OCI-LY7 (cell line): ENCODE measurements around the gene SLC5A9. TPM values are rescaled to one million over a fixed set of nuclear protein-coding genes. Genes with fewer than 3 reads are reported as not detected.

ENCODE experiments used
- BruUV-seq: library from RNA; stranded (reverse); fragments of 400-500 nt; replicated peaks from 2 replicates; lab custom pipeline; 2021; lab: Mats Ljungman, UMichigan
- CTCF ChIA-PET: fragments of 300-600 bp; sonication (Branson Sonifier 250); formaldehyde crosslinking; loops from one replicate; lab custom pipeline; 2022; ENCODE audit warnings: antibody characterized with exemption; ENCODE audit not compliant: unreplicated experiment; lab: Charles Lee
- POLR2A ChIA-PET: fragments of 300-600 bp; sonication (Branson Sonifier 250); formaldehyde crosslinking; loops from one replicate; lab custom pipeline; 2022; ENCODE audit warnings: antibody characterized with exemption; lab: Charles Lee
- DNase-seq: peaks from one replicate; pipeline ENCODE4 v3.0.0-alpha.2; 2015; ENCODE audit warnings: low spot score
- H2AFZ ChIP-seq: fragments of 200-600 bp; sonication (generic), shearing (Covaris generic); 2 replicates; pipeline ENCODE4 v1.6.1; 2014; ENCODE audit warnings: mild to moderate bottlenecking, antibody characterized with exemption, low read length, moderate library complexity
- H3K27ac ChIP-seq: fragments of 200-600 bp; sonication (generic); 2 replicates; pipeline ENCODE4 v1.5.1; 2014; ENCODE audit warnings: mixed run types, low read depth, mild to moderate bottlenecking, moderate library complexity, low read length, inconsistent platforms; ENCODE audit not compliant: poor library complexity, severe bottlenecking
- H3K36me3 ChIP-seq: fragments of 200-600 bp; sonication (generic); 2 replicates; pipeline ENCODE4 v1.6.1; 2014; ENCODE audit warnings: mild to moderate bottlenecking, antibody characterized with exemption, low read length, moderate library complexity, mixed read lengths; ENCODE audit not compliant: insufficient read depth
- H3K4me1 ChIP-seq: fragments of 200-600 bp; sonication (generic); 2 replicates; pipeline ENCODE4 v1.5.1; 2014; ENCODE audit warnings: mild to moderate bottlenecking, low read length; ENCODE audit not compliant: insufficient read depth, poor library complexity, severe bottlenecking
- H3K4me2 ChIP-seq: fragments of 200-600 bp; sonication (generic); 2 replicates; pipeline ENCODE4 v1.6.1; 2014; ENCODE audit warnings: mild to moderate bottlenecking, low read length
- H3K4me3 ChIP-seq: fragments of 200-600 bp; sonication (generic); 2 replicates; pipeline ENCODE4 v1.5.1; 2014; ENCODE audit warnings: mild to moderate bottlenecking, low read depth, low read length; ENCODE audit not compliant: poor library complexity, severe bottlenecking
- H3K79me2 ChIP-seq: fragments of 200-600 bp; sonication (generic); 2 replicates; pipeline ENCODE4 v1.6.1; 2016; ENCODE audit warnings: low read depth, mild to moderate bottlenecking, low read length, moderate library complexity, mixed read lengths; ENCODE audit not compliant: insufficient read depth
- H3K9me2 ChIP-seq: fragments of 200-600 bp; sonication (generic); 2 replicates; pipeline ENCODE4 v1.6.1; 2016; ENCODE audit warnings: mild to moderate bottlenecking, low read length, mixed read lengths; ENCODE audit not compliant: insufficient read depth
- H3K9me3 ChIP-seq: fragments of 200-600 bp; sonication (generic); 2 replicates; pipeline ENCODE4 v1.6.1; 2014; ENCODE audit warnings: mild to moderate bottlenecking, mixed run types, low read length, mixed read lengths
- H4K20me1 ChIP-seq: fragments of 200-600 bp; sonication (generic); 2 replicates; pipeline ENCODE4 v1.6.1; 2014; ENCODE audit warnings: mild to moderate bottlenecking, antibody characterized with exemption, low read length, moderate library complexity, mixed read lengths; ENCODE audit not compliant: insufficient read depth
- CTCF ChIP-seq: fragments of 200-600 bp; sonication (generic); conservative IDR thresholded peaks from 2 replicates; pipeline ENCODE4 v1.5.1; 2014; ENCODE audit warnings: mild to moderate bottlenecking, antibody characterized with exemption, low read length, moderate library complexity, mixed read lengths
- EZH2phosphoT487 ChIP-seq: fragments of 200-600 bp; sonication (generic); IDR thresholded peaks from 2 replicates; pipeline ENCODE4 v1.6.1; 2018; ENCODE audit warnings: low read depth, borderline replicate concordance, mild to moderate bottlenecking, mixed run types, antibody characterized with exemption, low read length, moderate library complexity, mixed read lengths
- intact Hi-C: fragments of 100-400 bp; cut with micrococcal nuclease; formaldehyde crosslinking; loops from one replicate; pipeline ENCODE4 v1.10.0; 2022; ENCODE audit not compliant: unreplicated experiment
- total RNA-seq, 2 experiments: library from RNA; depleted of rRNA in 1 of 2; stranded (reverse); fragments of >200 nt in 1 of 2; shearing (Covaris generic) in 1 of 2; gene quantifications; 2 replicates each; pipeline ENCODE4 v1.2.3, GENCODE V29; 2014 to 2022

SLC5A9 gene
- total RNA-seq, 2 experiments from 2014 or later: not detected

DNA sequence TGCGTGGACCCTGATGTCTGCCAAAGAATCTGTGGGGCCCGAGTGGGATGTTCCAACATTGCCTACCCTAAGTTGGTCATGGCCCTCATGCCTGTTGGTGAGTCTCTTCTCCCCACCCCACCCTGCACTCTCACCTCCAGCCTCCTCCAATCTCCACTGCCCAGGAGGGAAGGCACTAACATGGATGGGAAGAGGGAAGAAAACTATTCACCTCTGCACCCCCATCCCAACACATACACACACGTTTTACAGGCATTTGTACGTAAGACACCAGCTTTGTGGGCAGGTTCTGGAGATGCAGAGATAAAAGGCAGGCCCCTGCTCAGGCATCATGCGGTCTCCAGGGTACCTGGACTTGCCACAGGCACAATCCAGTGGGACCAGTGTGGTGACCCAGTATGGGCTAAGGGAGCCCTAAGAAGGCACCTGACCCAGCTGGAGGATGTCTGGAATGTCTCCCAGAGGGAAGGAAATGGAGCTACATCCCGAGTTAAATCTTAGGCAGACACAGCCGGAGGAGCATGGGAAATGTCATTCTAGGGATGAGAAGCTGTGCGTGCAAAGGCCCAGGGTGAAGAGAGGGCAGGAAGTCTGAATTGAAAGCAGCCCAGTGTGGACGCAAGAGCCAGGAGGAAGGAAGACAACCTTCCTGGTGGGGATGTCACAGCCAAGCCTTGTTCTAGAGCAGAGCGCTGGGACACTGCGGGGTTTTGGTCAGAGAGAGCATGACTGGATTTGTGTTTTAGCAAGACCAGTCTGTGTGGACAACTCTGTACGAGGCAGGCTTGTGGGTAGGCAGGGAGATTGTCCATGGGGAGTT, 11.4 kb downstream of the SLC5A9 start:
- Histone ChIP-seq H3K27ac (no peak overlapping the region), H3K4me2 (no peak overlapping the region), H2AFZ (no peak overlapping the region), H3K9me2 (no peaks in the 10 kb centered on the region), H3K36me3 (no peaks in the 10 kb centered on the region), H3K79me2 (no peaks in the 10 kb centered on the region), H3K9me3 (no peaks in the 10 kb centered on the region), H3K4me1 (no peaks in the 10 kb centered on the region), H3K4me3 (no peak overlapping the region), H4K20me1 (no peaks in the 10 kb centered on the region)
- intact Hi-C loops: no loop called here
- DNase-seq: no peak
- CTCF ChIA-PET: no interaction called here
- POLR2A ChIA-PET: no interaction called here
- BruUV-seq: no TSS peak
- TF ChIP-seq CTCF (no peak), EZH2phosphoT487 (no peak)

GRCh38 chr1:48235652-48236051, 13.1 kb downstream of the SLC5A9 start:
- intact Hi-C loops: loop anchor here (5.0 kb wide), 2 partner anchors 33 to 143 kb away; no protein-coding TSS in a partner anchor
- DNase-seq: no peak

More at GRCh38 chr1:48235652-48236051, 13.1 kb downstream of the SLC5A9 start:
- Histone ChIP-seq H3K4me1 (no peaks in the 10 kb centered on the region), H4K20me1 (no peaks in the 10 kb centered on the region), H3K4me2 (no peak overlapping the region), H2AFZ (no peak overlapping the region), H3K27ac (no peak overlapping the region), H3K9me3 (no peaks in the 10 kb centered on the region), H3K4me3 (no peak overlapping the region), H3K9me2 (no peaks in the 10 kb centered on the region), H3K79me2 (no peaks in the 10 kb centered on the region), H3K36me3 (no peaks in the 10 kb centered on the region)
- POLR2A ChIA-PET: no interaction called here
- no TSS peak for BruUV-seq
- CTCF ChIA-PET: no interaction called here
- TF ChIP-seq EZH2phosphoT487 (no peak), CTCF (no peak)
